T1000 (cell line): Measurements from ENCODE around the gene VPS41.
A peak's percentile ranks its signal among the peaks of the same experiment; 100 is the strongest.

Source experiments
- DNase-seq: peaks from one replicate; lab custom pipeline; 2025; ENCODE audit warnings: mixed read lengths; lab: John Stamatoyannopoulos, UW

Gene VPS41

GRCh38 chr7:38727184-38727940, 181.6 kb downstream of the VPS41 start:
- DNase-seq, result no peak

- DNase-seq, result no peak
These were observed 185.7 kb downstream of the VPS41 start for GRCh38 chr7:38723327-38723726.

- no peak for DNase-seq
These were observed 192.6 kb downstream of the VPS41 start for GRCh38 chr7:38716397-38716796.

- DNase-seq, result no peak
These were observed 199.9 kb downstream of the VPS41 start for GRCh38 chr7:38709123-38709522.

- no peak for DNase-seq
These were observed 204.2 kb downstream of the VPS41 start for GRCh38 chr7:38704751-38705150.

- no peak for DNase-seq
These were observed 204.9 kb downstream of the VPS41 start for GRCh38 chr7:38704041-38704547.

- DNase-seq, result no peak
These were observed 205.9 kb downstream of the VPS41 start for GRCh38 chr7:38703093-38703492.

GRCh38 chr7:38702002-38702535, 206.9 kb downstream of the VPS41 start:
- DNase-seq, result no peak

- no peak for DNase-seq
These were observed 208.9 kb downstream of the VPS41 start for GRCh38 chr7:38700116-38700515.

GRCh38 chr7:38699471-38699870, 209.5 kb downstream of the VPS41 start:
- DNase-seq, result no peak

GRCh38 chr7:38694326-38694725, 214.7 kb downstream of the VPS41 start:
- no peak for DNase-seq

GRCh38 chr7:38686888-38687287, 222.1 kb downstream of the VPS41 start:
- DNase-seq, result no peak

GRCh38 chr7:38685851-38686250, 223.1 kb downstream of the VPS41 start:
- DNase-seq, result peak; percentile 33

- no peak for DNase-seq
These were observed 226.4 kb downstream of the VPS41 start for GRCh38 chr7:38682606-38683005.

GRCh38 chr7:38681882-38682281, 227.1 kb downstream of the VPS41 start:
- no peak for DNase-seq

- no peak for DNase-seq
These were observed 229.6 kb downstream of the VPS41 start for GRCh38 chr7:38679419-38679818.

- no peak for DNase-seq
These were observed 230.3 kb downstream of the VPS41 start for GRCh38 chr7:38678698-38679054.

- no peak for DNase-seq
These were observed 230.9 kb downstream of the VPS41 start for GRCh38 chr7:38677981-38678697.

GRCh38 chr7:38675494-38676106, 233.4 kb downstream of the VPS41 start:
- DNase-seq, result no peak

- DNase-seq, result no peak
These were observed 234.5 kb downstream of the VPS41 start for GRCh38 chr7:38674513-38674912.

- DNase-seq, result no peak
These were observed 235.2 kb downstream of the VPS41 start for GRCh38 chr7:38673795-38674194.
